Prostate gland (tissue), 2 donors: ENCODE measurements around the gene FBXL16. TPM values are rescaled to one million over a fixed set of nuclear protein-coding genes. Genes with fewer than 3 reads are reported as not detected.
A peak's percentile ranks its signal among the peaks of the same experiment; 100 is the strongest.
"Not testable (repeated sequence)": the region's sequence is repeated elsewhere in the genome, so short reads cannot be mapped to it uniquely, and the experiment has no call there.

Source experiments
- DNase-seq: peaks from one replicate; pipeline ENCODE4 v3.0.0-alpha.2; 2019; ENCODE audit warnings: low spot score
- H3K27ac ChIP-seq, 2 donors: fragments of 200-600 bp; sonication (generic); 2 replicates each; pipeline ENCODE4 v1.5.1; 2017 to 2019
- H3K27me3 ChIP-seq: fragments of 200-600 bp; sonication (generic); replicated peaks from 2 replicates; pipeline ENCODE4 v1.5.1; 2019; ENCODE audit not compliant: insufficient read depth
- H3K36me3 ChIP-seq, 2 donors: fragments of 200-600 bp; sonication (generic); 1 replicate in 1 of 2; 2 replicates in 1 of 2; pipeline versions ENCODE4 v1.5.1 to v1.8.1; 2017 to 2019
- H3K4me1 ChIP-seq: fragments of 200-600 bp; sonication (generic); replicated peaks from 2 replicates; pipeline ENCODE4 v1.5.1; 2019
- H3K4me3 ChIP-seq, 2 donors: fragments of 200-600 bp; sonication (generic); 2 replicates each; pipeline ENCODE4 v1.5.1; 2017 to 2019
- H3K9me3 ChIP-seq: fragments of 200-600 bp; sonication (generic); 2 replicates; pipeline ENCODE4 v1.5.1; 2017
- POLR2A ChIP-seq: fragments of 450-650 bp; IDR thresholded peaks from one replicate; pipeline ENCODE4 v1.6.1; 2016; ENCODE audit warnings: antibody characterized with exemption, mild to moderate bottlenecking
- POLR2AphosphoS5 ChIP-seq: sonication (generic); formaldehyde crosslinking; IDR thresholded peaks from one replicate; pipeline ENCODE4 v1.6.1; 2017; ENCODE audit warnings: antibody characterized with exemption
- WGBS: methylation state at CpG from one replicate; pipeline ENCODE4 v1.1.5; 2018; 5-methylcytosine and 5-hydroxymethylcytosine counted together
- intact Hi-C: fragments of 100-400 bp; cut with DNase I; formaldehyde crosslinking; loops from one replicate; pipeline ENCODE4 v1.14.2; 2022
- total RNA-seq, 2 donors: library from RNA; depleted of rRNA; stranded (reverse); fragments of >200 nt; gene quantifications; one replicate each; pipeline ENCODE4 v1.1.0, GENCODE V29; 2016
- TF ChIP-seq, protein P1 (sequence below), 4 experiments: fragments of 200-600 bp in 2 of 4; fragments of 450-650 bp in 2 of 4; sonication (generic) in 2 of 4; IDR thresholded peaks; 1 replicate in 3 of 4; 2 replicates in 1 of 4; pipeline ENCODE4 v1.5.1; 2016 to 2019; ENCODE audit warnings: antibody characterized with exemption in 4 of 4, mild to moderate bottlenecking in 2 of 4, moderate library complexity in 2 of 4

The FBXL16 gene, protein sequence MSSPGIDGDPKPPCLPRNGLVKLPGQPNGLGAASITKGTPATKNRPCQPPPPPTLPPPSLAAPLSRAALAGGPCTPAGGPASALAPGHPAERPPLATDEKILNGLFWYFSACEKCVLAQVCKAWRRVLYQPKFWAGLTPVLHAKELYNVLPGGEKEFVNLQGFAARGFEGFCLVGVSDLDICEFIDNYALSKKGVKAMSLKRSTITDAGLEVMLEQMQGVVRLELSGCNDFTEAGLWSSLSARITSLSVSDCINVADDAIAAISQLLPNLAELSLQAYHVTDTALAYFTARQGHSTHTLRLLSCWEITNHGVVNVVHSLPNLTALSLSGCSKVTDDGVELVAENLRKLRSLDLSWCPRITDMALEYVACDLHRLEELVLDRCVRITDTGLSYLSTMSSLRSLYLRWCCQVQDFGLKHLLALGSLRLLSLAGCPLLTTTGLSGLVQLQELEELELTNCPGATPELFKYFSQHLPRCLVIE
- total RNA-seq: 1 to 10 TPM; 6.1 to 9.1 TPM

DNA sequence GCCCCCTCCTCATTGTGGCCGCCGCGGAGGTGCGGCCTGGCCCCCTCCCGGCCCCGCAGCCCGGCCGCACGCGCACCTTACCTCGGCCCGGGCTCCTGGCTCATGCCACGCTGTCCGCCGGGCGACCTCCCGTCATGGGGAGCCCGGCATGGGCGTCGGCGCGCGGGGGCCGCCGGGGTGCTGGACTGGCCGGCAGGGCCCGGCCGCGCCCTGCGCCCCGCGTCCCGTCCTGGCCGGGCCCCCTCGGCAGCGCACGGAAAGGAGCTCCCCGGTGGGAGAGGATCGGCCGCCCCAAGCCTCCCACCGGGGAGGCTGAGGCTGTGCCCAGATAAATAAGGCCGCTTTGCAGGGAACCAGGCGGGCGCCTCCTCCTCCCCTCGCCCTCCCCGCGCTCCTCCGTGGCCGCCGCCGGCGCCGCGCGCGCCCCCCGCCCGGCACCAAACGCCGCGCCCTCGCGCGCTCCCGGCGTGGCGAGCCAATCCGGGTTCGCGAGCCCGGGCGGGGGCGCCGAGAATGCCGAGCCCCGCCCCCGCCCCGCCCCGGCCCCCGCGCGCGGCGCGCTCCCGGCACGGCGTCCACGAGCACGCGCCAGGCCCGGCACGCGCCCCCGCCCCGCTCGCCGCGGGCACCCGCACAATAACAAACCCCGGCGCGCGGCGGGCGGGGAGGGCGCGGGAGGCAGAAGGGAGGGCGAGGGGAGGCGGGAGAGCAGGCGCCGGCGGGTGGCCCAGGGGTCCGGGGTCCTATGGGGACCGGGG lies at the start of gene FBXL16:
Gene FBXL16, minus strand, starts transcription at position 371 of the 758 bp plus-strand sequence. CDS start 8,396 bp downstream, outside the sequence.
- peaks cover 30% of the 10 kb centered on the region for H3K27me3 ChIP-seq
- intact Hi-C loops: no loop called here
- WGBS: 4% methylated on average over 24 of the region's 115 CpGs

GRCh38 chr16:754656-755055 lies 49.1 kb upstream of the FBXL16 start:
- no peaks in the 10 kb centered on the region for H3K36me3 ChIP-seq
- intact Hi-C loops: no loop called here
- H3K4me1 ChIP-seq: no peaks in the 10 kb centered on the region
- 40% methylated on average over 11 of the region's 11 CpGs for WGBS
- DNase-seq: no peak
- no peaks in the 10 kb centered on the region for H3K27me3 ChIP-seq
- no peak overlapping the region for H3K4me3 ChIP-seq
- no peaks in the 10 kb centered on the region for H3K9me3 ChIP-seq
- TF ChIP-seq, protein P1, sequence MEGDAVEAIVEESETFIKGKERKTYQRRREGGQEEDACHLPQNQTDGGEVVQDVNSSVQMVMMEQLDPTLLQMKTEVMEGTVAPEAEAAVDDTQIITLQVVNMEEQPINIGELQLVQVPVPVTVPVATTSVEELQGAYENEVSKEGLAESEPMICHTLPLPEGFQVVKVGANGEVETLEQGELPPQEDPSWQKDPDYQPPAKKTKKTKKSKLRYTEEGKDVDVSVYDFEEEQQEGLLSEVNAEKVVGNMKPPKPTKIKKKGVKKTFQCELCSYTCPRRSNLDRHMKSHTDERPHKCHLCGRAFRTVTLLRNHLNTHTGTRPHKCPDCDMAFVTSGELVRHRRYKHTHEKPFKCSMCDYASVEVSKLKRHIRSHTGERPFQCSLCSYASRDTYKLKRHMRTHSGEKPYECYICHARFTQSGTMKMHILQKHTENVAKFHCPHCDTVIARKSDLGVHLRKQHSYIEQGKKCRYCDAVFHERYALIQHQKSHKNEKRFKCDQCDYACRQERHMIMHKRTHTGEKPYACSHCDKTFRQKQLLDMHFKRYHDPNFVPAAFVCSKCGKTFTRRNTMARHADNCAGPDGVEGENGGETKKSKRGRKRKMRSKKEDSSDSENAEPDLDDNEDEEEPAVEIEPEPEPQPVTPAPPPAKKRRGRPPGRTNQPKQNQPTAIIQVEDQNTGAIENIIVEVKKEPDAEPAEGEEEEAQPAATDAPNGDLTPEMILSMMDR (IDR thresholded peaks at IDR 0.05): no peak
- TF ChIP-seq POLR2AphosphoS5 (no peak), POLR2A (no peak)
- no peak overlapping the region for H3K27ac ChIP-seq

More for the DNA sequence above, at the start of gene FBXL16:
- no peak within 1 kb of the TSS for H3K27ac ChIP-seq
- DNase-seq: no peak
- H3K4me1 ChIP-seq: no peaks in the 10 kb centered on the region
- no peaks in the 10 kb centered on the region for H3K9me3 ChIP-seq
- H3K4me3 ChIP-seq: peak within 1 kb of the TSS; percentile 8 to 39
- TF ChIP-seq, protein P1 (IDR thresholded peaks at IDR 0.05): no peak
- no peak for TF ChIP-seq POLR2AphosphoS5
- no peak for TF ChIP-seq POLR2A
- H3K36me3 ChIP-seq: no peaks in the 10 kb centered on the region

GRCh38 chr16:754121-754607 lies 48.6 kb upstream of the FBXL16 start:
- H3K4me1 ChIP-seq, DNase-seq, intact Hi-C loops, H3K9me3 ChIP-seq, H3K36me3 ChIP-seq, H3K4me3 ChIP-seq, H3K27me3 ChIP-seq, H3K27ac ChIP-seq: not testable (repeated sequence)
- 86% methylated on average over 11 of the region's 11 CpGs for WGBS

DNA sequence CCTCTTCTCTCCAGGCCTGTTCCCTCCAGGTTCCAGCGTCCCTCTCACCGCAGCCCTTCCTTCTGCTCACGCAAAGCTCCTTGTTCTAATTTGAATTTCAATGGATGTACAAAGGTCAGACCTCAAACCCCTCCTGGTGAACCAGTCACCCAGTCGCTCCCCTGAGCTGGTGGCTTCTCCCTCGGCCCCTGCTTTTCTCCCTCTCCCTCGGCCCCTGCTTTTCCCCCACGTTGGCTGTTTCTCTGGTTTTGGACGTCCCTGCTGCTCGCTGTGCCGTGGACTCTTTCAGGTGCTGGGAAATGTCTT lies 46.4 kb upstream of the FBXL16 start:
- intact Hi-C loops: no loop called here
- Histone ChIP-seq H3K9me3 (no peaks in the 10 kb centered on the region), H3K4me3 (no peak overlapping the region), H3K27me3 (no peaks in the 10 kb centered on the region), H3K4me1 (no peaks in the 10 kb centered on the region), H3K27ac (peak overlapping the region in 1 of 2 donors; percentile 36), H3K36me3 (no peaks in the 10 kb centered on the region)
- TF ChIP-seq POLR2AphosphoS5 (no peak), POLR2A (no peak)
- TF ChIP-seq, protein P1 (IDR thresholded peaks at IDR 0.05): no peak
- 26% methylated on average over 10 of the region's 10 CpGs for WGBS
- no peak for DNase-seq

DNA sequence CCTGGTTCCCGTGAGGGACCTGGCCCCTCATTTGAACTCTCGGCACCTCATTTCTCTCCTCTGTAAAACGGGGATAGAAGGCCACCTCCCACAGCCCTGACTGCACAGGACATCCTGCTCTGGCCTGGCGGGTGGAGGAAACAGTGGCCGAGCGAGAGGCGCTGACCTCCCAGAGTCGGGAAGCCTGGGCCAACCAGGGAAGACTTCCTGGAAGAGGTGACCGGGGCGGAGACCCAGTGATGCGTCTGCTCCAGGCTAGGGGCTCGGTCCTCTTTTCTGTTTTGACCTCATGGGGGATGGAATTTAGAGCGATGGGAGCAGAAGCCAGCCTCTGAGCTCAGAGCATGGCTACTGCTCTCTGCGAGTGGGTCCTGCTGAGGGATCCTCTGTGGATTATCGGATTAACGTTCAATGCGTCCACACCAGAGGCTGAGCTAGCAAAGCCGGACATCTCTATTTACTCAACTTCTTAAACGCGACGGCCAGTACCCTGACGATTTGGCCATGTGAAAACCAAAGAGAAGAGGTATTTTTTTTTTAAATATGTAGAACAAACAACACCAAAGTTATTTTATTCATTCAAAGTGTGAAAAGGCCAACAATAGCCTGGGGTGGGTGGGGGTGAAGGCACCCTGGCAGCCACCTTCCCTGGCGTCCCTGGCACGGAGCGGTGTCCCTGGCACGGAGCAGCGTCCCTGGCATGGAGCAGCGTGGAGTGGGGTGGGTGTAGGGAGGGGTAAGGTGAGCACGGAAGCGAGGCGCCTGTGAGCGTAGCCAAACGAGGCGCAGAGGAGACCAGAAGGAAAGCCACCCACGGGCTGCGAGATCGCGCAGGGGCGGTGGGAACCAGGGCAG lies 45.8 kb upstream of the FBXL16 start:
- intact Hi-C loops: no loop called here
- no peaks in the 10 kb centered on the region for H3K36me3 ChIP-seq
- no peaks in the 10 kb centered on the region for H3K27me3 ChIP-seq
- H3K4me1 ChIP-seq: no peaks in the 10 kb centered on the region
- peak overlapping the region in 1 of 2 donors; percentile 36 for H3K27ac ChIP-seq
- no peaks in the 10 kb centered on the region for H3K9me3 ChIP-seq
- no peak for DNase-seq
- no peak for TF ChIP-seq POLR2AphosphoS5
- no peak for TF ChIP-seq POLR2A
- TF ChIP-seq, protein P1 (IDR thresholded peaks at IDR 0.05): no peak
- no peak overlapping the region for H3K4me3 ChIP-seq
- WGBS: 46% methylated on average over 37 of the region's 39 CpGs
